GM19035 (cell line): ENCODE measurements around the gene TBXA2R.
A peak's percentile ranks its signal among the peaks of the same experiment; 100 is the strongest.
"Not testable (repeated sequence)": the region's sequence is repeated elsewhere in the genome, so short reads cannot be mapped to it uniquely, and the experiment has no call there.

Source experiments
- ATAC-seq: cut with Tn5 transposase; IDR thresholded peaks from one replicate; pipeline ENCODE4 v1.9.1; 2021; ENCODE audit not compliant: unreplicated experiment

Gene TBXA2R

GRCh38 chr19:3584036-3584802, 22.5 kb downstream of the TBXA2R start:
- ATAC-seq: not testable (repeated sequence)

- ATAC-seq: not testable (repeated sequence)
These were observed 24.9 kb downstream of the TBXA2R start for GRCh38 chr19:3581792-3582191.

GRCh38 chr19:3580156-3580934, 26.3 kb downstream of the TBXA2R start:
- no peak for ATAC-seq

GRCh38 chr19:3578390-3578789, 28.3 kb downstream of the TBXA2R start:
- ATAC-seq: no peak

- no peak for ATAC-seq
These were observed 28.8 kb downstream of the TBXA2R start for GRCh38 chr19:3577723-3578344.

GRCh38 chr19:3576696-3577443, 29.8 kb downstream of the TBXA2R start:
- no peak for ATAC-seq

- ATAC-seq: no peak
These were observed 30.6 kb downstream of the TBXA2R start for GRCh38 chr19:3575949-3576673.

GRCh38 chr19:3575260-3575741, 31.4 kb downstream of the TBXA2R start:
- no peak for ATAC-seq

GRCh38 chr19:3573858-3574637, 32.6 kb downstream of the TBXA2R start:
- ATAC-seq: no peak

GRCh38 chr19:3573162-3573857, 33.4 kb downstream of the TBXA2R start:
- ATAC-seq: peak; percentile 13

GRCh38 chr19:3572855-3573161, 33.9 kb downstream of the TBXA2R start, which contains the start of gene HMG20B:
HMG20B (plus strand) TSS chr19:3572944; CDS start chr19:3573310, 366 bp downstream.
- ATAC-seq: no peak

GRCh38 chr19:3572132-3572854, 34.4 kb downstream of the TBXA2R start:
- ATAC-seq: peak; percentile 89

- no peak for ATAC-seq
These were observed 36.1 kb downstream of the TBXA2R start for GRCh38 chr19:3570606-3571011.

- not testable (repeated sequence) for ATAC-seq
These were observed 36.6 kb downstream of the TBXA2R start for GRCh38 chr19:3570042-3570441.

GRCh38 chr19:3565139-3565538, 41.5 kb downstream of the TBXA2R start:
- ATAC-seq: no peak

GRCh38 chr19:3563709-3564524, 42.8 kb downstream of the TBXA2R start:
- ATAC-seq: no peak

GRCh38 chr19:3557461-3558248, 49.0 kb downstream of the TBXA2R start, which contains the start of gene MFSD12:
MFSD12 (minus strand) TSS chr19:3557586; CDS start chr19:3557403, 183 bp downstream.
- ATAC-seq: peak; percentile 86
